Neural cell (in vitro differentiated cells): Measurements from ENCODE around the gene YPEL1. TPM values are rescaled to one million over a fixed set of nuclear protein-coding genes. Genes with fewer than 3 reads are reported as not detected.
"Not testable (repeated sequence)": the region's sequence is repeated elsewhere in the genome, so short reads cannot be mapped to it uniquely, and the experiment has no call there.

ENCODE experiments used
- H2AFZ ChIP-seq: fragments of 200-600, 300-800 bp; sonication (generic), shearing (Covaris generic); 2 replicates; pipeline ENCODE4 v1.6.0; 2014; ENCODE audit warnings: low read depth, mild to moderate bottlenecking, antibody characterized with exemption, low read length, moderate library complexity
- H3F3A ChIP-seq: fragments of 200-600 bp; shearing (Covaris generic); 2 replicates; pipeline ENCODE4 v1.6.1; 2016; ENCODE audit warnings: mild to moderate bottlenecking, moderate library complexity, mixed read lengths, antibody characterized with exemption, low read length; ENCODE audit not compliant: insufficient read depth, poor library complexity, severe bottlenecking
- H3K27ac ChIP-seq: fragments of 200-600, 300-800 bp; sonication (generic), shearing (Covaris generic); 2 replicates; pipeline ENCODE4 v1.5.1; 2014; ENCODE audit warnings: mild to moderate bottlenecking, low read length, moderate library complexity
- H3K27me3 ChIP-seq: fragments of 300-800, 200-600 bp; sonication (generic), shearing (Covaris generic); 2 replicates; pipeline ENCODE4 v1.6.0; 2014; ENCODE audit warnings: mild to moderate bottlenecking, low read depth, low read length, moderate library complexity; ENCODE audit not compliant: insufficient read depth
- H3K36me3 ChIP-seq: fragments of 300-800, 200-600 bp; sonication (generic), shearing (Covaris generic); 2 replicates; pipeline ENCODE4 v1.5.1; 2014; ENCODE audit warnings: mild to moderate bottlenecking, antibody characterized with exemption, low read length, moderate library complexity; ENCODE audit not compliant: insufficient read depth
- H3K4me2 ChIP-seq: fragments of 300-800, 200-600 bp; sonication (generic), shearing (Covaris generic); 2 replicates; pipeline ENCODE4 v1.6.0; 2014; ENCODE audit warnings: mild to moderate bottlenecking, low read length
- H3K4me3 ChIP-seq: fragments of 300-800, 200-600 bp; sonication (generic), shearing (Covaris generic); 2 replicates; pipeline ENCODE4 v1.5.1; 2014; ENCODE audit warnings: mild to moderate bottlenecking, low read length, moderate library complexity
- H3K79me2 ChIP-seq: fragments of 200-600 bp; shearing (Covaris generic); replicated peaks from 2 replicates; pipeline ENCODE4 v1.6.0; 2014; ENCODE audit warnings: mild to moderate bottlenecking, low read length, moderate library complexity; ENCODE audit not compliant: insufficient read depth
- H3K9ac ChIP-seq: fragments of 300-800, 200-600 bp; sonication (generic), shearing (Covaris generic); 2 replicates; pipeline ENCODE4 v1.6.1; 2016; ENCODE audit warnings: mild to moderate bottlenecking, low read length, mixed read lengths
- H3K9me2 ChIP-seq: fragments of 200-600 bp; shearing (Covaris generic); 2 replicates; pipeline ENCODE4 v1.6.1; 2016; ENCODE audit warnings: mild to moderate bottlenecking, low read length, mixed read lengths; ENCODE audit not compliant: insufficient read depth
- H3K9me3 ChIP-seq: fragments of 200-600, 300-800 bp; sonication (generic), shearing (Covaris generic); 2 replicates; pipeline ENCODE4 v1.6.1; 2016; ENCODE audit warnings: mild to moderate bottlenecking, mixed run types, low read length, moderate library complexity, mixed read lengths
- H4K20me1 ChIP-seq: fragments of 200-600 bp; shearing (Covaris generic); 2 replicates; pipeline ENCODE4 v1.6.1; 2016; ENCODE audit warnings: mild to moderate bottlenecking, mixed run types; ENCODE audit not compliant: insufficient read depth
- EP300 ChIP-seq: fragments of 450-650 bp; conservative IDR thresholded peaks from 2 replicates; pipeline ENCODE4 v1.6.1; 2014; ENCODE audit warnings: antibody characterized with exemption, mild to moderate bottlenecking, moderate library complexity; ENCODE audit not compliant: poor library complexity, severe bottlenecking
- EZH2 ChIP-seq: fragments of 200-600, 300-800 bp; shearing (Covaris generic), sonication (generic); IDR thresholded peaks from 2 replicates; pipeline ENCODE4 v1.6.1; 2014; ENCODE audit warnings: antibody characterized with exemption, low read length, borderline replicate concordance, mild to moderate bottlenecking; ENCODE audit not compliant: insufficient read depth, poor library complexity, severe bottlenecking
- MXI1 ChIP-seq: fragments of 450-650 bp; conservative IDR thresholded peaks from 2 replicates; pipeline ENCODE4 v1.6.1; 2014; ENCODE audit warnings: antibody characterized with exemption, mild to moderate bottlenecking; ENCODE audit not compliant: poor library complexity, severe bottlenecking
- POLR2AphosphoS5 ChIP-seq: IDR thresholded peaks from 2 replicates; pipeline ENCODE4 v1.6.1; 2012
- RAD21 ChIP-seq: fragments of 450-650 bp; conservative IDR thresholded peaks from 2 replicates; pipeline ENCODE4 v1.6.1; 2014; ENCODE audit warnings: antibody characterized with exemption, mild to moderate bottlenecking, moderate library complexity
- REST ChIP-seq: IDR thresholded peaks from 2 replicates; pipeline ENCODE4 v1.6.1; 2012; ENCODE audit warnings: borderline replicate concordance
- SMC3 ChIP-seq: fragments of 450-650 bp; conservative IDR thresholded peaks from 2 replicates; pipeline ENCODE4 v1.6.1; 2014; ENCODE audit warnings: antibody characterized with exemption, mild to moderate bottlenecking, moderate library complexity; ENCODE audit not compliant: poor library complexity
- TAF1 ChIP-seq: IDR thresholded peaks from 2 replicates; pipeline ENCODE4 v1.6.1; 2012; ENCODE audit warnings: low read depth
- polyA plus RNA-seq: library from polyadenylated mRNA; depleted of rRNA; stranded (reverse); fragments of >200 nt; gene quantifications from 2 replicates; pipeline ENCODE4 v1.2.3, GENCODE V29; 2014
- TF ChIP-seq, protein P1 (sequence below): fragments of 450-650 bp; IDR thresholded peaks from 2 replicates; pipeline ENCODE4 v1.5.1; 2014; ENCODE audit warnings: antibody characterized with exemption, mild to moderate bottlenecking, moderate library complexity; ENCODE audit not compliant: poor library complexity, severe bottlenecking

The YPEL1 gene
- polyA plus RNA-seq, 1 donor from 2014 or later = 38.0 TPM

- Histone ChIP-seq H3K9me2 (no peaks in the 10 kb centered on the region), H3K27ac (no peak overlapping the region), H2AFZ (no peak overlapping the region), H3K79me2 (peaks cover 30% of the 10 kb centered on the region), H3K9me3 (no peaks in the 10 kb centered on the region), H3K4me2 (no peak overlapping the region), H4K20me1 (no peaks in the 10 kb centered on the region), H3K36me3 (no peaks in the 10 kb centered on the region), H3K4me3 (no peak overlapping the region), H3K9ac (no peak overlapping the region), H3F3A (no peaks in the 10 kb centered on the region), H3K27me3 (no peaks in the 10 kb centered on the region)
- TF ChIP-seq, protein P1, sequence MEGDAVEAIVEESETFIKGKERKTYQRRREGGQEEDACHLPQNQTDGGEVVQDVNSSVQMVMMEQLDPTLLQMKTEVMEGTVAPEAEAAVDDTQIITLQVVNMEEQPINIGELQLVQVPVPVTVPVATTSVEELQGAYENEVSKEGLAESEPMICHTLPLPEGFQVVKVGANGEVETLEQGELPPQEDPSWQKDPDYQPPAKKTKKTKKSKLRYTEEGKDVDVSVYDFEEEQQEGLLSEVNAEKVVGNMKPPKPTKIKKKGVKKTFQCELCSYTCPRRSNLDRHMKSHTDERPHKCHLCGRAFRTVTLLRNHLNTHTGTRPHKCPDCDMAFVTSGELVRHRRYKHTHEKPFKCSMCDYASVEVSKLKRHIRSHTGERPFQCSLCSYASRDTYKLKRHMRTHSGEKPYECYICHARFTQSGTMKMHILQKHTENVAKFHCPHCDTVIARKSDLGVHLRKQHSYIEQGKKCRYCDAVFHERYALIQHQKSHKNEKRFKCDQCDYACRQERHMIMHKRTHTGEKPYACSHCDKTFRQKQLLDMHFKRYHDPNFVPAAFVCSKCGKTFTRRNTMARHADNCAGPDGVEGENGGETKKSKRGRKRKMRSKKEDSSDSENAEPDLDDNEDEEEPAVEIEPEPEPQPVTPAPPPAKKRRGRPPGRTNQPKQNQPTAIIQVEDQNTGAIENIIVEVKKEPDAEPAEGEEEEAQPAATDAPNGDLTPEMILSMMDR = no peak
- TF ChIP-seq REST (no peak), SMC3 (no peak), MXI1 (no peak), POLR2AphosphoS5 (no peak), EZH2 (no peak), RAD21 (no peak), TAF1 (no peak), EP300 (no peak)
Measured at GRCh38 chr22:21725956-21726649, 9.5 kb downstream of the YPEL1 start.

DNA sequence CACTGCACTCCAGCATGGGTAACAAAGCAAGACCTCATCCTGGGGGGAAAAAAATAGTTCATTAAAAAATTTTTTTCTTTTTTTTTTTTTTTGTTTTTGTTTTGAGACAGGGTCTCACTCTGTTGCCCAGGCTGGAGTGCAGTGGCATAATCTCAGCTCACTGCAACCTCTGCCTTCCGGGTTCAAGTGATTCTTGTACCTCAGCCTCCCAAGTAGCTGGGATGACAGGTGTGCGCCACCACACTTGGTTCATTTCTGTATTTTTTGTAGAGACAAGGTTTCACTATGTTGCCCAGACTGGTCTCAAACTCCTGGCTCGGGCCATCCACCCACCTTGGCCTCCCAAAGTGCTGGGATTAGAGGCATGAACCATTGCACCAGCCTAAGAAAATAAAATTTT lies 11.1 kb downstream of the YPEL1 start:
- H3F3A ChIP-seq, H2AFZ ChIP-seq, H3K4me2 ChIP-seq, H3K27me3 ChIP-seq, H3K9me2 ChIP-seq, H3K36me3 ChIP-seq, H3K27ac ChIP-seq, H3K9me3 ChIP-seq, H3K9ac ChIP-seq, H3K4me3 ChIP-seq, H4K20me1 ChIP-seq: not testable (repeated sequence)
- H3K79me2 ChIP-seq = peaks cover 24% of the 10 kb centered on the region

DNA sequence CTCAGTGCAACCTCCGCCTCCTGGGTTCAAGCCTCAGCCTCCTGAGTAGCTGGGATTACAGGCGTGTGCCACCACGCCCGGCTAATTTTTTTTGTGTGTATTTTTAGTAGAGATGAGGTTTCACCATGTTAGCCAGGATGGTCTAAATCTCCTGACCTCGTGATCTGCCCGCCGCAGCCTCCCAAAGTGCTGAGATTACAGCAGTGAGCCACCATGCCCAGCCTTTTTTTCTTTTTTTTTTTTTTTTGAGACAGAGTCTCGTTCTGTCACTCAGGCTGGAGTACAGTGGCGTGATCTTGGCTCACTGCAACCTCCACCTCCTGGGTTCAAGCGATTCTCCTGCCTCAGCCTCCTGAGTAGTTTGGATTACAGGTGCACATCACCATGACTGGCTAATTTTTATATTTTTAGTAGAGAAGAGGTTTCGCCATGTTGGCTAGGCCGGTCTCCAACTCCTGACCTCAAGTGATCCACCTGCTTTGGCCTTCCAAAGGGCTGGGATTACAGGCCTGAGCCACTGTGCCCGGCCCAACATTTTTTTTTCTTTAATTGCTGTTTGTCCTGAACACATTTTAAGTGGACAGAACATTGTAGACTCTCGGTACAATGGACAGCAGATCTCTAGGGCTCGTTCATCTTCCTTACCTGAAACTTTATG lies 14.3 kb downstream of the YPEL1 start:
- H3K9me3 ChIP-seq, H3K4me3 ChIP-seq, H3K9ac ChIP-seq, H3K9me2 ChIP-seq, H4K20me1 ChIP-seq, H3K27me3 ChIP-seq, H3K27ac ChIP-seq, H3F3A ChIP-seq, H3K36me3 ChIP-seq, H3K4me2 ChIP-seq, H2AFZ ChIP-seq: not testable (repeated sequence)
- H3K79me2 ChIP-seq = peaks cover 12% of the 10 kb centered on the region

- not testable (repeated sequence) for H3F3A ChIP-seq, H3K36me3 ChIP-seq, H3K27me3 ChIP-seq, H3K9me3 ChIP-seq, H3K27ac ChIP-seq, H3K79me2 ChIP-seq, H3K9me2 ChIP-seq, H4K20me1 ChIP-seq, H3K9ac ChIP-seq, H3K4me3 ChIP-seq, H2AFZ ChIP-seq, H3K4me2 ChIP-seq
Measured at GRCh38 chr22:21720191-21720859, 15.3 kb downstream of the YPEL1 start.
